Measurements from ENCODE around the gene PDE1A.

Gene PDE1A

GRCh38 chr2:182261860-182262387 lies 164.9 kb downstream of the PDE1A start:
- DNase-seq: no peak

- no peak for DNase-seq
Measured at GRCh38 chr2:182259629-182260150, 167.1 kb downstream of the PDE1A start.

DNA sequence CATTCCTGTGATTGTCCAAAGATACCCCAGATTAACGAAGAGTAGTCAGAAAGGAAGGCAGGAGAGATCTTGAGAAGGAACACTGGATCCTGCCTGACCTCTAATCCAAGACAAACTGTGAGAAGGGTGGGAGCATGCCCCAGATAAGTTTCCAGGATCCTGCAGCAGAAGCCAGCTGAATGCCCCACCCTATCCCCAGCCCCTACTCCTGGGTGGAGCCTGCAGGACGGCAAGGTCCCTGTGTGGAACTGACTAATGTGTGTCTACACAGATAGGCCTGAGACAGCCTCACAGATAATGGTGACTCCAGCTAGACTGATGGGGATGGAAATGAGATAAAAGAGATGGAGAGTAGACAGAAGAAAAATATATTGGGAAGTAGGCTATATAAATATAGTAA lies 174.3 kb downstream of the PDE1A start:
- no peak for DNase-seq

DNA sequence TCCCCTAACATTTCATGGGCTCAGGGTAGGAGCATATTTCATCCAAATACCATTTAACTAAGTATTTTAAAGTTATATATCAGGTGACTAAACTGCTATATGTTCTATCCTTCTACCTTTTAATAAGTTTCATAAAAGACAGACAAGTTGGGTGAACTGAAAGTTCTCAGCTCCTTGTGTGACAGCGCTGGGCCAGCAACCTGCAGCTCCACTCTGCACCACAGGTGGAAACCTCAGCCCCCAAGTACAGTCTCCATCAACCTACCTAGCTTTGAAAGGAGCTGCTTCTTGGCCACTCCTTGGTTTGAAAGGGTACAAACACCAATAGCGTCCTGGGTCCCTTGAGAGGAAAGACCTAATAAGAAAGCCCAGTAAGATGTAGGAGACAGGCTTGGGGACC lies 177.9 kb downstream of the PDE1A start:
- no peak for DNase-seq

GRCh38 chr2:182248362-182248761 lies 178.5 kb downstream of the PDE1A start:
- no peak for DNase-seq

- no peak for DNase-seq
Measured at GRCh38 chr2:182247831-182248230, 179.0 kb downstream of the PDE1A start.

DNA sequence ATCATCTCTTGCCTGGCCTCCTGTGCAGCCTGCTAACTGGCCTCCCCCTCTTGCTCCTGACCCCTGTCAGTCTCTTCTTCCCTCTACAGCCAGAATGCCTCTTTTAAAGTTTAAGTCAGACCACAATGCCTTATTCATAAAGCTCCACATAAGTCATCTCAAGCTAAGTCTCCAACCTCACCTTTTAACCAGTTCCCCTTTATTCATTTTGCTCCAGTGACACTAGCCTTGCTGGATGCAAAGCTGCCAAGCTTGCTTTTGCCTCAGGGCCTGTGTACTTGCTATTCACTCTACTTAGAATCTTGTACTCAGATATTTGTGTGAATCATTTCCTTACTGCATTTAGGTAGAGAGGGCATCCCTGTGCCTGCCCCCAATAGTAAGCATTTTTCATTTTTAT lies 180.9 kb downstream of the PDE1A start:
- no peak for DNase-seq

GRCh38 chr2:182242609-182243008 lies 184.2 kb downstream of the PDE1A start:
- DNase-seq: no peak

DNA sequence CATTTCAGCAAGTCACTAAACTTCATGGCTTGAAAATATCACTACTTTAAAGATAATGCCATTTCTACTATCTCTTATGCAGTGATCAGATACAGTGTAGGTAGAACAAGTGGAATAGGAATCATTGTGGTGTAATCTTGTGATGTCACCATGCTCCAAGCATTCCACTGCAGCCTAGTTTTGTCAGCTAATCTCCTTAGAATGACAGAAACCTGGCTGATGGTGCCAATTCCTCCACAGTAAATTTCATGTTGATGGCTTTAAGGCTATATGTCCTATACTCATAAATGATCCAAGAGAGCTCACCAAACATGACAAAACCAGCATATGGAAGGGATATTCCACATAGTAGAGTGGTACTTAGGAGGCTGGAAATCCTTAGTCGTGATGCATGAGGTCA lies 184.9 kb downstream of the PDE1A start:
- DNase-seq: no peak

- DNase-seq: peak; percentile 1 to 2
Measured at GRCh38 chr2:182240862-182241371, 185.9 kb downstream of the PDE1A start.

DNA sequence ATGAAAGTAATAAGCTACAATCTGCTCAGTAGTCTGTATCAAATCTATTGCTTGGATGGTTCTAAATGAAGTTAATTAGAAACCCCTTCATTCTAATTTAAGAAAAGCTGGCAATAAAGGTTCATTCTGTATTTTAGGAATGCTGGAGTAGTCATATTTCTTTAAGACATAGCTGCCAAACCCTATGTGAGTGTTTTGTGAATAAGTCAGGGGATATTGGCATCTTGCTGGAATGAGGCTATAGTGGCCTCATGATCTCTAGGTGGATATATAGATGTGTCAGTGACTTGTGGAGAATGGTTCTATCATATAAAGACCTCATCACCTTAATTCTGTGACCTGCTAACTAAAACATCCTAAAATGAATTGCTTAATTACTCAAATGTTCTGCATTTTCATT lies 196.3 kb downstream of the PDE1A start:
- no peak for DNase-seq

DNA sequence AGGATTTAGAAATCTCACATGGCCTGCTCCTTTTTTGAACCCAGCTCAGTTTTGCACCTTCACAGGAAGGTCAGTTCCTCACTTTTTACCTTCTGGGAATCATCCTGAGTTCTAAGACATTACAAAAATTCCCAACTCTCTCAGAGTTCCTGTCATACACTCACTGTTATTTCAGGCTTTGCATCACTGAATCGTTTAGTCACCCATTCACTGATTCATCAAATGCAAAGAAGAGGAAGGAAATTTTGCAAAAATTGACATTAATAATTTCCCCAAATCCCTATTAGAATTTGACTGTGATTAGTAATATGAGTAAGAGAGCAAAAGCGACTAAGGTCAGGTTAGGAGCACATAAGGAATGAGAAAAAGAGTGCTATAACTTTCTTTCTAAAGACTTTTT lies 197.5 kb downstream of the PDE1A start:
- DNase-seq: no peak

GRCh38 chr2:182228741-182229140 lies 198.1 kb downstream of the PDE1A start:
- DNase-seq: no peak

GRCh38 chr2:182228073-182228473 lies 198.8 kb downstream of the PDE1A start:
- no peak for DNase-seq

- no peak for DNase-seq
Measured at GRCh38 chr2:182226807-182227206, 200.0 kb downstream of the PDE1A start.

DNA sequence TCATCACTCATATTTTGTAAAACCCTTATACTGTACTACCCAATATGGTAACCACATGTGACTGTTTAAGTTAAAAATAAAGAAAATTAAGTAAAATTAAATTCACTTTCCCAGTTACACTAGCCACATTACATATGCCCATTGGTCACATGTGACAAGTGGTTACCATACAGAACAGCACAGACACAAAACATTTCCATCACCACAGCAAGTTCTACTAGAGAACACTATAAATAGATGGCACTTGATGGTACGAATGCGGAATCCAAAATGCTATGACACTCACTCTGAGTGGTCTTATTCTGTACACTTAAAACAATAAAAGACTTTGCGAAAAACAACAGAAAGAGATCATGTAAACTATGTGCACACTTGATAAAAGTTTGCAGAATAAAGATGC lies 202.2 kb downstream of the PDE1A start:
- no peak for DNase-seq

GRCh38 chr2:182220998-182221397 lies 205.8 kb downstream of the PDE1A start:
- no peak for DNase-seq

GRCh38 chr2:182220335-182220734 lies 206.5 kb downstream of the PDE1A start:
- DNase-seq: no peak

DNA sequence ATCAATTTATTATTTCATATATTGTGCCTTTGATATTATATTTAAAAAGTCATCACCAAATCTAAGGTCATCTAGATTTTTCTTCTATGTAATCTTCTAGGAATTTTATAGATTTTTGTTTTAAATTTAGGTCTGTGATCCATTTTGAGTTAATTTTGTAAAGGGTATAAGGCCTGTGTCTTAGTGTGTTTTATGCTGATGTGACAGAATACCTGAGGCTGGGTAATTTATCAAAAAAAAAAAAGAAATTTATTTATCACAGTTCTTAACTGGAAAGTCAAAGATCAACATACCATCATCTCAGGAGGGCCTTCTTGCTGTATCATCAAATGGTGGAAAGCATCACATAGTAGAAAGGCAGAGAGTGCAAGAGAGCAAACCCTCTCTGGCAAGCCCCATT lies 216.2 kb downstream of the PDE1A start:
- DNase-seq: no peak

GRCh38 chr2:182208421-182208820 lies 218.4 kb downstream of the PDE1A start:
- DNase-seq: no peak

DNA sequence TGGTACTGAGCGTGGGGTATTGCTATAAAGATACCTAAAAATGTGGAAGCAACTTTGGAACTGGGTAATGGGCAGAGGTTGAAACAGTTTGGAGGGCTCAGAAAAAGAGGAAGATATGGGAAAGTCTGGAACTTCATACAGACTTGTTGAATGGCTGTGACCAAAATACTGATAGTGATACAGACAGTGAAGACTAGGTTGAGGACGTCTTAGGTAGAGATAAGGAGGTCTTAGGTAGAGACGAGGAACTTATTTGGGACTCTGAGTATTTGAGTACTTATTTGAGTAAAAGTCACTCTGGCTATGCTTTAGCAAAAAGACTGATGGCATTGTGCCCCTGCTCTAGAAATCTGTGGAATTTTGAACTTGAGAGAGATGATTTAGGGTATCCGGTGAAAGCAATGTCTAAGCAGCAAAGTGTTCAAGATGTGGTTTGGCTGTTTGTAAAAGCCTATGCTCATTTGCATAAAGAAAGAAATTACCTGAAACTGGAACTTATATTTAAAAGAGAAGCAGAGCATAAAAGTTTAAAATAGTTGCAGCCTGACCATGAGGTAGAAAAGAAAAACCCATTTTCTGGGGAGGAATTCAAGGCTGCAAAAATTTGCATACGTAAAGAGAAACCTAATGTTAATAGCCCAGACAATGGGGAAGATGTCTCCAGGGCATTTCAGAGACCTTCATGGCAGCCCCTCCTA lies 219.6 kb downstream of the PDE1A start:
- DNase-seq: no peak

DNA sequence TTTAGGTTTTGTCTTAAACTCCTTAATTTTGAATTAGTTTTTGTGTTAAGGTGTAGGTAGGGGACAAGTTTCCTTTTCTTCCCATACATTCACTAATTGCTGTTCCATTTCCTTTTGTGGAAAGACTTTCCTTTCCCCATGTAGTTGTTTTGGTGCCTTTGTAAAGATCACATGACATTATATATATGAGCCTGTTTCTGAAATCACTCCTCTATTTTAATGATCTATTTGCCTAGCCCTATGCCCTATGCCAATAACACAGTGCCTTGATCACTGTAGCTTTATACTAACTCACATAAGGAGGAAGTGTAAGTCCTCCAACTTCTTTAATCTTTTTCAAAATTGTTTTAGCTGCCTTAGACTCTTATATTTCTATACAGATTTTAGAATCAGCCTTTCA lies 229.3 kb downstream of the PDE1A start:
- no peak for DNase-seq

DNA sequence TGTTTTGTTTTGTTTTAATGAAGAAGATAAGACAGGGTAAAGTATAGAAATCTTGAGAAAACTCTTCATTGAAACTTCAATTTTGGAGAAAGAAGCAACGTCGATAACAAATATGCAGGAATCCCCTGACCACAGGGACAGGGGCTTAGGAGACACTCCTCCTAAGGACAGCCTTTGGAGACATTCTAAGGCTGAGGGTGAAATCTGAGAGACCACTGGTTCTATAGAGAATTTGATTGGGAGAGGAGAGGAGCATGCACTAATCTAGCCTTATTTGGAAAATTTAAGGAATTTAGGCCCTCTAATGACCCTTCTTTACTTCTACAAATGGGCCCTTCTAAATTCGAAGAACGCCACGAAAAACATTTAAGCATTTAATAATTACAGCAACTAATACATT lies 233.5 kb downstream of the PDE1A start:
- no peak for DNase-seq

DNA sequence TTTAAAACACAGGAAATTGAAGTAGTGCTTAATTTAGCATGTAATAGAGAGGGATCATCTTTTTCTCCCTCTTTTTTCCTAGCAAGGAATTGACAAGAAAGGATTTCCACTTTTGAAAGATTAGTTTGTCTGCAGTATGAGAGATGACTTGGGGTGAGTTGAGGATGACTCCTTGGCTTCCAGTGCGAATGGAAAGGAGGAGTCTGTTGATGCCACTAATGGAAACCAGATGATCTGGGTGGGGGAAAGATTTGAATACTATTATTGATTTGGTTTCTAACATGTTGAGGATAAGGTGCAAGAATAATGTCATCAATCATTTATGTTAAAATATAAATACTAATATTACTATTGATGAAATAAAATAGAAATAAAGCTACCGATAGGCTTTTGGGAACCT lies 235.8 kb downstream of the PDE1A start:
- DNase-seq: no peak

DNA sequence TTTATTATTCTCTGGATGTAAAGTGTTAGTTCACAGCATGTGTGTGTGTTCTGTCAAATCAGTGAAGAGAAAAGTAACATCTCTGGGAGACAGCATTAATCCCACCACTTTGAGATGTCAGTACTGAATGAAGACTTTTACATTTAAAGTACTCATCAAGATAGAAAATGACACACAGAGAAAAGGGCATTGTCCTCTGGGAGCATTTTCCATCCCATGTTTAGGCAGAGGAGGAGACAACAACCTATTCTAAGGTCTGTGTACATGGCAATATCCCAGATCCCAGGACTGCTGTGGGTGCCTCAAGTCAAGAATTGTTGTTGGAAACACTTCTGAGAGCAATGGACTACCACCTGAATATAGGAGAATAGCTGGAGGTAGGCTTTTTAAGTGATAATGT lies 239.7 kb downstream of the PDE1A start:
- no peak for DNase-seq
